IPS DF 6.9 (cell line): ENCODE data around the gene SLITRK2.

Source experiments
- DNase-seq: peaks from one replicate; pipeline ENCODE4 v3.0.0-alpha.2; 2013; ENCODE audit warnings: low read depth, low spot score
- H3K27ac ChIP-seq: one replicate; pipeline ENCODE4 v1.5.1; 2013; ENCODE audit warnings: low read length, control low read depth
- H3K27me3 ChIP-seq: 2 replicates; pipeline ENCODE4 v1.6.1; 2013; ENCODE audit warnings: mild to moderate bottlenecking, low read length; ENCODE audit not compliant: control insufficient read depth, insufficient read depth
- H3K36me3 ChIP-seq: 2 replicates; pipeline ENCODE4 v1.6.1; 2013; ENCODE audit warnings: low read length; ENCODE audit not compliant: control insufficient read depth, insufficient read depth
- H3K4me1 ChIP-seq: 2 replicates; pipeline ENCODE4 v1.6.1; 2013; ENCODE audit warnings: low read length; ENCODE audit not compliant: control insufficient read depth, insufficient read depth
- H3K4me3 ChIP-seq: 2 replicates; pipeline ENCODE4 v1.5.1; 2013; ENCODE audit warnings: mild to moderate bottlenecking, low read length
- H3K9me3 ChIP-seq: 2 replicates; pipeline ENCODE4 v1.6.1; 2013; ENCODE audit warnings: low read length, inconsistent platforms; ENCODE audit not compliant: control insufficient read depth, insufficient read depth
- WGBS: extraction: QIAGEN DNeasy Blood & Tissue Kit; methylation state at CpG from one replicate; pipeline ENCODE4 v1.1.7; 2013; ENCODE audit warnings: mixed read lengths, missing lambda C conversion rate; ENCODE audit not compliant: insufficient read length, insufficient coverage; 5-methylcytosine and 5-hydroxymethylcytosine counted together

SLITRK2 gene

DNA sequence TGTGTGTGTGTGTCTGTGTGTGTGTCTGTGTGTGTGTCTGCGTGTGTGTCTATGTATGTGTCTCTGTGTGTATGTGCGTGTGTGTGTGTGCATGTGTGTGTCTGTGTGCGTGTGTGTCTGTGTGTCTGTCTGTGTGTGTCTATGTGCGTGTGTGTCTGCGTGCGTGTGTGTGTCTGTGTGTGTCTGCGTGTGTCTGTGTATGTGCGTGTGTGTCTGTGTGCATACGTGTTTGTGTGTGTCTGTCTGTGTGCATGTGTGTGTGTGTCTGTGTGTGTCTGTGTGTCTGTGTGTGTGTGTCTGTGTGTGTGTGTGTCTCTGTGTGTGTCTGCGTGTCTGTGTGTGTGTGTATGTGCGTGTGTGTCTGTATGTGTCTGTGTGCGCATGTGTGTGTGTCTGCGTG is 35.6 kb downstream of the SLITRK2 start:
- Histone ChIP-seq H3K36me3 (no peaks in the 10 kb centered on the region), H3K4me3 (no peak overlapping the region), H3K27ac (no peak overlapping the region), H3K4me1 (no peaks in the 10 kb centered on the region), H3K27me3 (no peaks in the 10 kb centered on the region), H3K9me3 (no peaks in the 10 kb centered on the region; the same call in 1 of the 2 replicates)
- no CpG with 5 or more reads among the region's 13 CpGs for WGBS
- DNase-seq: no peak

DNA sequence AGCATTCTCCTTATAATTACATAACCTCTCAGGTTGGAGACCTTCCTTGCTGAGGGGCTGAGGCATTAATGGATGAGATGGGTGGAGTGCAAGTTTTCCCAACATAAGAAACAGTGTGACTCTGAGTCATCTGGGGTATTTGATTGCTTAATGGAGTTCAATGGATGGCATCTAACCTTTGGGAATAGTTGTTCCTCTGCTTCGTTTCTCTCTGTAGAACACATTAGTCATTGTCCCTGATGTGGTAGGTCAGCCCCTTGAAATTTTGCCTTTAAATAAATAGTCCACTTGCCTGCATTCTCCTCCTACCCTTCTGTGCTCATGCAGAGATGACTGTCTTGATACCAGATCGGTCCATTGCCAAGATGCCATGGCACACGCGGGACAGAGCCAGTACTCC is 38.6 kb downstream of the SLITRK2 start:
- Histone ChIP-seq H3K36me3 (no peaks in the 10 kb centered on the region), H3K9me3 (no peaks in the 10 kb centered on the region; the same call in 1 of the 2 replicates), H3K27ac (no peak overlapping the region), H3K4me3 (no peak overlapping the region), H3K4me1 (no peaks in the 10 kb centered on the region), H3K27me3 (no peaks in the 10 kb centered on the region)
- DNase-seq: no peak
- WGBS: no CpG with 5 or more reads among the region's 4 CpGs

DNA sequence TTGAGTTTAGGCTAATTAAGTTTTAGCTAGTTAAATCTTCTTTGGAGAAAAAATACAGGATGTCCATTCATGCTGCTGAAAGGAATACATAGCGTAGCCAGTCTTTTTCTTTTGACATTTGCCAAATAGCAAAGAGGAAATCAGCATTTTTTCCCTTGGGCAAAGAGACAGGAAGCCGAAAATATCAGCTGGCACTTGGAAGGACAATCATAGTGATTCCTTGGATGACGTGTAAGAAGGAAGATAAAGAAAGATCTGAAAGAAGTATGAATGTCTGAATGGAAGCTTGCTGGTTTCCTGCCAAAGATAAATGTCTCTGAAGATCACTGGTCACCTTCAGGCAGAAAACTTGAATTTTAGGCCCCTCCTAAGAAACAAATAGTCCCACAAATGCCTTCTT is 44.2 kb downstream of the SLITRK2 start:
- no peaks in the 10 kb centered on the region for H3K27me3 ChIP-seq
- no peak overlapping the region for H3K27ac ChIP-seq
- no CpG with 5 or more reads among the region's 3 CpGs for WGBS
- H3K4me1 ChIP-seq: no peaks in the 10 kb centered on the region
- no peaks in the 10 kb centered on the region for H3K9me3 ChIP-seq
- H3K36me3 ChIP-seq: no peaks in the 10 kb centered on the region
- no peak for DNase-seq
- H3K4me3 ChIP-seq: no peak overlapping the region

DNA sequence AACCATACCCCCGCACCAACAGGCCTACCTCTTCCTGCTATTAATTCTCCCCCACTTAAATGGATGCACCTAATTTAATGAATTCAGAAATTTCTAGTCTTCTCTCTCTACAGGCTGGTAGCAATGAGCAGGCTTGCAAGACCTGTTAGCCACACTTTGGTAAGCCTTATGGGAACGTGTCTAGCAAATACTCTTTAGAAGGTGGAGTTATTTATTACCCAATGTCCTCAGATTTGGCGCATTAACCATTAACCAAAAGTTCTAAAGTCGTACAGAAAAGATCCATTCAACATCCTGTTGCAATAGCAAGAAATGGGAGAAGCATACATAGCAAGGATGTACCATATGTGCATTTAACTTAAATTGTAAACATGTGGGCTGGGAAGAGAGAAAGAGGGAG is 47.5 kb downstream of the SLITRK2 start:
- Histone ChIP-seq H3K4me3 (no peak overlapping the region), H3K9me3 (no peaks in the 10 kb centered on the region), H3K4me1 (no peaks in the 10 kb centered on the region), H3K36me3 (no peaks in the 10 kb centered on the region), H3K27ac (no peak overlapping the region), H3K27me3 (no peaks in the 10 kb centered on the region)
- no CpG with 5 or more reads among the region's 4 CpGs for WGBS
- no peak for DNase-seq
